Measurements from ENCODE around the gene ADAMTS17.

ADAMTS17 gene

GRCh38 chr15:100118546-100118945 is 223.2 kb downstream of the ADAMTS17 start:
- H3K27me3 Mint-ChIP-seq (ENCODE audit: low read depth): peaks cover 9% of the 10 kb centered on the region
- peaks cover 13% of the 10 kb centered on the region for H3K36me3 Mint-ChIP-seq (ENCODE audit: low read depth)
- TF ChIP-seq CTCF (IDR thresholded peaks at IDR 0.05; ENCODE audit: unreplicated experiment in 3 of 3): no peak
- peaks cover 29% of the 10 kb centered on the region for H3K4me1 Mint-ChIP-seq
- no peak overlapping the region for H3K27ac Mint-ChIP-seq
- H3K9me3 Mint-ChIP-seq: peaks cover 30% of the 10 kb centered on the region
- H3K4me3 Mint-ChIP-seq: no peak overlapping the region

DNA sequence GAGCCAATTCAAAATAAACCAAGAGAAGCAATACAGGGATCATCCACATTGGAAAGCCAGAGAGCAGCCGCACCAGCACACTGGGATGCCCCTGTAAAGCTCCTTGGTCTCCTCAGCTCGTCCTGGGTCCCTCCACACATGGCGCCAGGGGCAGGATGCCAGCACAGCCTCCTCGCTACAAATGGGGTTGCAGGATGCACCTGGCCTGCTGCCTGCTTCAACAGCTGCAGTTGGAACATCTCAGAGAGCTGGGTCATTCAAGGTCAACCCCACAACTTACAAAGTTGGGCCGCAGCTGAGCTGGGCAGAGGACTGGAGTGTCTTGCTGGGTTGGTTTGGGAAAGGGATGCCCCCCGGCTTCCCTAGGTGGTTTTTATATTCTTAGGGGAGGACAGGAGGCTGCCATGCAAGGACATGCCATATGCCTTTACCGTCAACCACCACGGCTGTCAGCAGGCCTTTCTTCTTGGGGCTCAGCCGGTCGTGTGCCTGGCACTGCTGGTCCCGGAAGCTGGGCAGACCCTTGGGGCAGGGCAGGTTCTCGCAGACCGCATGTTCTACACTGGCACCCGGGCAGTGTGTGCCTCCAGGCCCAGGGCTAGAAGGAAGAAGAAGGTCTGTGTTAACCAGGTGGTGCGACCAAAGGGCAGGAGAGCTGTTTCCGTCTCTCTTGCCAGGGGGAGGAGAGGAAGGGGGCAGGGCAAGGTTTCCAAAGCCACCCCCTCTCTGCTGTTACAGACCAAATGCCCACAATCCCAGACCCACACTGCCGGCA is 225.2 kb downstream of the ADAMTS17 start:
- Mint-ChIP-seq H3K4me1 (peaks cover 39% of the 10 kb centered on the region), H3K4me3 (no peak overlapping the region), H3K27ac (no peak overlapping the region), H3K27me3 (ENCODE audit: low read depth) (peaks cover 12% of the 10 kb centered on the region), H3K36me3 (ENCODE audit: low read depth) (peaks cover 10% of the 10 kb centered on the region), H3K9me3 (peaks cover 24% of the 10 kb centered on the region)
- no peak for TF ChIP-seq CTCF (IDR thresholded peaks at IDR 0.05; ENCODE audit: unreplicated experiment in 3 of 3)

DNA sequence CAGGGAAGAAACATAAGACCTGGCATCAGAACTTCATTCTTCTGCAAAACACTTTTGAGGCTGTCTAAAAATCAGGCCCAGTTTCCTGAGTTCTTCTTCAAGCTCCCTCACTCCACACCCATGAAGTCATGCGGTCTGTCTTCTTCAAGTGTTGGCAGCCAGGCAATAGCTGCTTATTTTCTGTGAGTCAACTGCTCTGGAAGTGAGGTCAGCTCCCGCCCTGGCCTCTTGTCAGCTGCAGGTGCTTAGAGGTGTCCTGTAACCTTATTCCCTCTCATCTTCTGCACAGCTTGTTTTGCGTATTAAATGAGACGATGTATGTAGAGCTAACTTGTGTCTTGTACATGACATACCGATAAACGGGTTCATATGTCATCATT is 226.1 kb downstream of the ADAMTS17 start:
- Mint-ChIP-seq H3K4me3 (no peak overlapping the region), H3K4me1 (peaks cover 47% of the 10 kb centered on the region)
- TF ChIP-seq CTCF (IDR thresholded peaks at IDR 0.05; ENCODE audit: unreplicated experiment in 3 of 3): no peak

DNA sequence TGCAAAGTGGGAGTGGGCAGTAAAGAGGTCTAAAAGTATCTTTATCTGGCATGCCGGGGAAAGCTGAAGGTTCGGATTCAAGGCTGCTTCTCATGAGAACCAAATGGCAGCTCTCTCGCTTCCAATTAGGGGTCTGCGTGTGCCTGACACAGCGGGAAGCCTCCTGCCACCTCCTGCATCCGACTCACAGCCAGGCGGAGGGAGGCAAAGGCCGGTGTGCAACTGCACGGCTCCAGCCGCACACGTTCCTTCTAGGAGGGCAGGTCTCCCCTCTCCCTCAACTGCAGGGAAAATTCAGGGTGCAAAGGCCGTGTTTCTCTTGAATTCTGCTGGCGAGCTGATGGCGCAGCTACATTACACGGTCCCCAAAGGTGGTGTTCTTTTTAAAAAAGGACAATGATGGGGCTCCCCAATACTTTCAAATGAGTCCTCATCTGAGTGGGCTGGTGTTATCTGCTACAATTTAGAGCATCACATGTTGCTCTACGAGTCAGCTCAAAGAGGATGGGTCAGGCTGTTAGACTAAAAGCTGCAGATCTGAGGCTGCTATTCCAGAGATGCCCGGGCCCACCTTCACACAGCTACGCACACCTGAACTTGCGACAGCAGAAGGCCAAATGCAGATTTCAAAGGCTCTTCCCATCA is 226.6 kb downstream of the ADAMTS17 start:
- H3K4me3 Mint-ChIP-seq: peak overlapping the region in 2 of 3 experiments; percentile 2 to 69
- H3K9me3 Mint-ChIP-seq: peaks cover 13% of the 10 kb centered on the region
- no peak for TF ChIP-seq CTCF (IDR thresholded peaks at IDR 0.05; ENCODE audit: unreplicated experiment in 3 of 3)
- peaks cover 17% of the 10 kb centered on the region for H3K27me3 Mint-ChIP-seq (ENCODE audit: low read depth)
- H3K36me3 Mint-ChIP-seq (ENCODE audit: low read depth): peaks cover 4% of the 10 kb centered on the region
- H3K27ac Mint-ChIP-seq: peak overlapping the region; percentile 68 to 89 (median 75)
- H3K4me1 Mint-ChIP-seq: peaks cover 47% of the 10 kb centered on the region

More for the DNA sequence above, 226.1 kb downstream of the ADAMTS17 start:
- H3K9me3 Mint-ChIP-seq: peaks cover 16% of the 10 kb centered on the region
- H3K27ac Mint-ChIP-seq: no peak overlapping the region
- peaks cover 4% of the 10 kb centered on the region for H3K36me3 Mint-ChIP-seq (ENCODE audit: low read depth)
- peaks cover 16% of the 10 kb centered on the region for H3K27me3 Mint-ChIP-seq (ENCODE audit: low read depth)

DNA sequence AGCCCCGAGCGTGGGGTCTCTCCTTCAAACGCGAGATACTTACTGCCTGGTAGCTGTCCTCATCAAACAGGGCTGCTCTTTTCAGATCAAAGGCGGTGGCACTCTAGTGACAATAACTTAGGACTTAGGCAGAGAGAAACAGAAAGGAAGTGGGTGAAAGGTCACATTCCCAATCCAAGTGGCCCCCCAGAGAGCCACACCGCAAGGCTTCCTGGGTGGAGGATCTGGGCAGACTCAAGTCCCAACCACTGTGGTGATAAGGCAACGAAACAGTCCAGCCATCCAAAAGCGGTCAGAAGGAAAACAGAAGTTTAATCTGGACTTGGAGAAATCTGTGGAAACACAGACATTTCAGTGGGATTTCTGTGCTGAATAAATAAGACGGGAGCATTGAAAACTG is 227.2 kb downstream of the ADAMTS17 start:
- Mint-ChIP-seq H3K36me3 (ENCODE audit: low read depth) (peaks cover under 1% of the 10 kb centered on the region), H3K27ac (peak overlapping the region; percentile 68 to 89 (median 75)), H3K9me3 (peaks cover 10% of the 10 kb centered on the region), H3K4me1 (peaks cover 47% of the 10 kb centered on the region), H3K4me3 (peak overlapping the region; percentile 2 to 69 (median 58)), H3K27me3 (ENCODE audit: low read depth) (peaks cover 17% of the 10 kb centered on the region)
- no peak for TF ChIP-seq CTCF (IDR thresholded peaks at IDR 0.05; ENCODE audit: unreplicated experiment in 3 of 3)

Measured in nephron (organoid).